ENCODE data around the gene EDAR. TPM values are rescaled to one million over a fixed set of nuclear protein-coding genes. Genes with fewer than 3 reads are reported as not detected.

The EDAR gene
- total RNA-seq, 6 experiments from 2014 or later = 0.06 to 1.6 (median 0.28) TPM

DNA sequence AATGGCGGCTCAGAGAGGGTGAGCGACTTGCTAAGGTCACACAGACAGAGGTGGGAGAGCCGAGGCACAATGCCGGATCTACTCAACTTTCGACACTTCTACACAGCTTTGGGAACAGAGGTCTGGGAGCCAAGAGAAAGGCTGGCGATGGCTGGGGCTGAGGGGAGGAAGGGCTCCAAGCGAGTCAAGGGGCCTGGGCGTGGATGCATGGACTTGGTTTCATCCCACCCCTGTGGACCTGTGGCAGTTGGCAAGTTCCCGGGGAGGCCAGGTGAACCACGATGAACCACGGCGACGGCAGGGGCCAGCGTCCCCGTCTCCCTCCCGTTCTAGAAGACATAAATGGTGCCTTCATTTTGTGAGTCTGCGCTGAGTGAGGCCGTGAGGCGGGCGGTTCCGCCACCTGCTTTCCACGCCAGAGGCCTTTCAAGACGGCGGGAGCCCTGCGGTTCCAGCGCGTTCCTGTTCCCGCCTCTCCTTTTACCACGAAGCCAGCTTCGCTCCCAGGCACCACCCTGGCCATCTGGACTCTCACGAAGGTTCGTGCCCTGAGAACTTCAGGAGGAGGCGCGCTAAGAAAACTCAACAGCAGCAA, 46.7 kb downstream of the EDAR start:
- Histone ChIP-seq H3K27me3 (no peaks in the 10 kb centered on the region), H3K9me3 (no peaks in the 10 kb centered on the region), H3K4me3 (no peak overlapping the region), H3K4me1 (no peaks in the 10 kb centered on the region), H3K27ac (no peak overlapping the region), H3K36me3 (no peaks in the 10 kb centered on the region)
- 91% methylated on average over 11 of the region's 34 CpGs for WGBS (ENCODE audit: insufficient coverage, low coverage, low lambda C conversion rate, missing lambda C conversion rate)
- ATAC-seq (no peak), DNase-seq (no peak)
- no peak for TF ChIP-seq POLR2A (IDR thresholded peaks at IDR 0.05)
- TF ChIP-seq, protein P1, sequence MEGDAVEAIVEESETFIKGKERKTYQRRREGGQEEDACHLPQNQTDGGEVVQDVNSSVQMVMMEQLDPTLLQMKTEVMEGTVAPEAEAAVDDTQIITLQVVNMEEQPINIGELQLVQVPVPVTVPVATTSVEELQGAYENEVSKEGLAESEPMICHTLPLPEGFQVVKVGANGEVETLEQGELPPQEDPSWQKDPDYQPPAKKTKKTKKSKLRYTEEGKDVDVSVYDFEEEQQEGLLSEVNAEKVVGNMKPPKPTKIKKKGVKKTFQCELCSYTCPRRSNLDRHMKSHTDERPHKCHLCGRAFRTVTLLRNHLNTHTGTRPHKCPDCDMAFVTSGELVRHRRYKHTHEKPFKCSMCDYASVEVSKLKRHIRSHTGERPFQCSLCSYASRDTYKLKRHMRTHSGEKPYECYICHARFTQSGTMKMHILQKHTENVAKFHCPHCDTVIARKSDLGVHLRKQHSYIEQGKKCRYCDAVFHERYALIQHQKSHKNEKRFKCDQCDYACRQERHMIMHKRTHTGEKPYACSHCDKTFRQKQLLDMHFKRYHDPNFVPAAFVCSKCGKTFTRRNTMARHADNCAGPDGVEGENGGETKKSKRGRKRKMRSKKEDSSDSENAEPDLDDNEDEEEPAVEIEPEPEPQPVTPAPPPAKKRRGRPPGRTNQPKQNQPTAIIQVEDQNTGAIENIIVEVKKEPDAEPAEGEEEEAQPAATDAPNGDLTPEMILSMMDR (IDR thresholded peaks at IDR 0.05) = no peak
- intact Hi-C loops (cut with DNase I) = no loop called here

GRCh38 chr2:108941767-108942166, 47.3 kb downstream of the EDAR start:
- Histone ChIP-seq H3K27ac (no peak overlapping the region), H3K9me3 (no peaks in the 10 kb centered on the region), H3K36me3 (no peaks in the 10 kb centered on the region), H3K4me1 (no peaks in the 10 kb centered on the region), H3K4me3 (no peak overlapping the region), H3K27me3 (no peaks in the 10 kb centered on the region)
- DNase-seq (no peak), ATAC-seq (no peak)
- intact Hi-C loops (cut with DNase I) = no loop called here
- TF ChIP-seq, protein P1 (IDR thresholded peaks at IDR 0.05) = no peak
- no peak for TF ChIP-seq POLR2A (IDR thresholded peaks at IDR 0.05)
- WGBS (ENCODE audit: insufficient coverage, low coverage, low lambda C conversion rate, missing lambda C conversion rate) = 100% methylated on average over 1 of the region's 9 CpGs

DNA sequence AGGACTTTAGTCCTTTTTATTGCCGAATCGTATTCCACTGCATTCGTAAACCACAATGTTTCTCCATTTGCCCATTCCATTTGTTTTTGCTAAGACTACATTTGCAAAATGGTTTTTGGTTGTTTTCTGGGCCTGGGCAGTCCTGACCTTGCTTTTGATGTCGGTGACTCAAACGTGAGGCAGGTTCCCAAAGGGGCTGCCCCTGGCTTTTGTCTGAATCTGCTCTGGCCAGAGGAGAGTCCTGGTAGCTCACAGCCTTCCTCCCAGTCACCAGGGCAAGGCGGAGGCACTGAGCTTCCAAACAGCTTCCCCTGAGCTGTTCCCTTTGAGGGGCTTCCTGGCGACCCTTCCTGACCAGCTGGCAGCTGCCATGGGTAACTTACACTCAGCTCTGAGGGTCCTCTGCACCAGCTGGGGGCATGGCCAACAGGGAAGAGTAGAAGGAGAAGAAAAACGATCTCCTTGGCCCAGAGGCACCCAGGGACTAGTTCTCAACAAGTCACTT, 47.8 kb downstream of the EDAR start:
- Histone ChIP-seq H3K4me3 (no peak overlapping the region), H3K9me3 (no peaks in the 10 kb centered on the region), H3K27ac (no peak overlapping the region), H3K4me1 (no peaks in the 10 kb centered on the region), H3K36me3 (no peaks in the 10 kb centered on the region), H3K27me3 (no peaks in the 10 kb centered on the region)
- DNase-seq = no peak
- no peak for ATAC-seq
- TF ChIP-seq, protein P1 (IDR thresholded peaks at IDR 0.05) = no peak
- TF ChIP-seq POLR2A (IDR thresholded peaks at IDR 0.05) = no peak
- 68% methylated on average over 7 of the region's 8 CpGs for WGBS (ENCODE audit: insufficient coverage, low coverage, low lambda C conversion rate, missing lambda C conversion rate)
- intact Hi-C loops (cut with DNase I) = no loop called here

DNA sequence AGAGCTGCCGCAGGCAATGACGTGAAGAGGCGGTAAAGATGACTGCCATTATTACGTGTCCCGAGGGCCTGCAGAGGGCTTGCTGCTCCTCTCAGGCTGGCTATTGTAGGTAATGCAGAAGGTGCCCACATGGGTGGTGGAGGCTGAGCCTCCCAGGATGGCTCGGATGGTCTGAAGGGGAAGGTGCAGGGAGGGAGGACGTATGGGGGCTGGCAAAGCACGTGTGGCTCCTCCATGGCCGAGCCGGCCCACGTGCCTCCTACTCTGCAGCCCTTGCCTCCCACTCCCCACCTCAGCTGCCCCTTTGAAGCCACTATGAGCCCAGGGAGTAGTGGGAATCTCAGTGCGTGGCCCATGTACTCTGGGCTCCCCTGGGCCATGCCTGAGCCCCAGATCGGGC, 48.9 kb downstream of the EDAR start:
- no peak overlapping the region for H3K27ac ChIP-seq
- no peak for ATAC-seq
- 83% methylated on average over 10 of the region's 13 CpGs for WGBS (ENCODE audit: insufficient coverage, low coverage, low lambda C conversion rate, missing lambda C conversion rate)
- TF ChIP-seq, protein P1 (IDR thresholded peaks at IDR 0.05) = no peak
- TF ChIP-seq POLR2A (IDR thresholded peaks at IDR 0.05) = no peak
- no peak overlapping the region for H3K4me3 ChIP-seq
- no peaks in the 10 kb centered on the region for H3K4me1 ChIP-seq
- no peaks in the 10 kb centered on the region for H3K36me3 ChIP-seq
- no peaks in the 10 kb centered on the region for H3K9me3 ChIP-seq
- intact Hi-C loops (cut with DNase I) = no loop called here
- DNase-seq = no peak
- H3K27me3 ChIP-seq = no peaks in the 10 kb centered on the region
